Measurements from ENCODE around the gene ST6GALNAC1. TPM values are rescaled to one million over a fixed set of nuclear protein-coding genes. Genes with fewer than 3 reads are reported as not detected.
A peak's percentile ranks its signal among the peaks of the same experiment; 100 is the strongest.

ST6GALNAC1 gene
- total RNA-seq, 5 donors from 2014 or later (not counting 1 experiment from before 2014, with no cell fraction given): 2.6 to 20.5 (median 6.6) TPM

GRCh38 chr17:76635659-76636360 is 7.7 kb downstream of the ST6GALNAC1 start:
- Histone ChIP-seq H3K4me3 (ENCODE audit: control insufficient read depth in 1 of 2, extremely low read depth in 1 of 2, low read length in 1 of 2) (no peak overlapping the region), H3K9me3 (no peaks in the 10 kb centered on the region), H3K36me3 (ENCODE audit: control insufficient read depth in 2 of 2, extremely low read depth in 1 of 2, insufficient read depth in 1 of 2, low read length in 1 of 2) (no peaks in the 10 kb centered on the region), H3K27me3 (replicated peaks in 1 of 2; ENCODE audit: control insufficient read depth in 2 of 2, extremely low read depth in 1 of 2, insufficient read depth in 2 of 2, low read length in 1 of 2) (peaks cover 0 to 6% of the 10 kb centered on the region in 2 experiments), H3K27ac (ENCODE audit: low read length) (no peak overlapping the region), H3K4me1 (ENCODE audit: control insufficient read depth in 1 of 2, extremely low read depth in 1 of 2, insufficient read depth in 2 of 2, low read length in 2 of 2) (no peaks in the 10 kb centered on the region)
- Mint-ChIP-seq H3K9me3 (no peaks in the 10 kb centered on the region), H3K36me3 (no peaks in the 10 kb centered on the region), H3K4me3 (no peak overlapping the region), H3K27ac (no peak overlapping the region), H3K27me3 (peaks cover 0 to 2% of the 10 kb centered on the region in 2 donors), H3K4me1 (peaks cover 9% of the 10 kb centered on the region in 3 donors)
- ChIA-PET CTCF (interaction anchor here in 1 of 2 donors (0.6 kb wide), 1 partner anchor 384 kb away, joined by 4 read pairs; no protein-coding TSS in a partner anchor), POLR2A (no interaction called here)
- DNase-seq (no peak), ATAC-seq (replicated peaks in 1 of 4) (no peak)
- no CpG with 5 or more reads among the region's 8 CpGs for WGBS (ENCODE audit: insufficient coverage)

GRCh38 chr17:76635039-76635438 is 8.5 kb downstream of the ST6GALNAC1 start:
- DNase-seq (no peak), ATAC-seq (replicated peaks in 1 of 4) (no peak)
- Histone ChIP-seq H3K27ac (ENCODE audit: low read length) (no peak overlapping the region), H3K9me3 (no peaks in the 10 kb centered on the region), H3K27me3 (replicated peaks in 1 of 2; ENCODE audit: control insufficient read depth in 2 of 2, extremely low read depth in 1 of 2, insufficient read depth in 2 of 2, low read length in 1 of 2) (peaks cover 0 to 6% of the 10 kb centered on the region in 2 experiments), H3K4me1 (ENCODE audit: control insufficient read depth in 1 of 2, extremely low read depth in 1 of 2, insufficient read depth in 2 of 2, low read length in 2 of 2) (no peaks in the 10 kb centered on the region), H3K36me3 (ENCODE audit: control insufficient read depth in 2 of 2, extremely low read depth in 1 of 2, insufficient read depth in 1 of 2, low read length in 1 of 2) (no peaks in the 10 kb centered on the region), H3K4me3 (ENCODE audit: control insufficient read depth in 1 of 2, extremely low read depth in 1 of 2, low read length in 1 of 2) (no peak overlapping the region)
- Mint-ChIP-seq H3K4me3 (no peak overlapping the region), H3K4me1 (peaks cover 1 to 9% (median 3%) of the 10 kb centered on the region in 3 donors), H3K27ac (no peak overlapping the region), H3K36me3 (no peaks in the 10 kb centered on the region), H3K9me3 (no peaks in the 10 kb centered on the region), H3K27me3 (peaks cover 0 to 2% of the 10 kb centered on the region in 2 donors)
- ChIA-PET POLR2A (no interaction called here), CTCF (interaction anchor here in 1 of 2 donors (0.7 kb wide), 1 partner anchor 227 kb away, joined by 6 read pairs; no protein-coding TSS in a partner anchor)
- WGBS (ENCODE audit: insufficient coverage): 84% methylated on average over 3 of the region's 5 CpGs

- H3K4me1 Mint-ChIP-seq: peaks cover 0 to 9% (median under 1%) of the 10 kb centered on the region in 3 donors
- POLR2A ChIA-PET: interaction anchor here in 1 of 2 donors (0.7 kb wide), 1 partner anchor 343 kb away, joined by 3 read pairs; no protein-coding TSS in a partner anchor
- Histone ChIP-seq H3K4me1 (ENCODE audit: control insufficient read depth in 1 of 2, extremely low read depth in 1 of 2, insufficient read depth in 2 of 2, low read length in 2 of 2) (no peaks in the 10 kb centered on the region), H3K9me3 (no peaks in the 10 kb centered on the region), H3K27ac (ENCODE audit: low read length) (no peak overlapping the region), H3K27me3 (replicated peaks in 1 of 2; ENCODE audit: control insufficient read depth in 2 of 2, extremely low read depth in 1 of 2, insufficient read depth in 2 of 2, low read length in 1 of 2) (peaks cover 0 to 6% of the 10 kb centered on the region in 2 experiments), H3K4me3 (ENCODE audit: control insufficient read depth in 1 of 2, extremely low read depth in 1 of 2, low read length in 1 of 2) (no peak overlapping the region), H3K36me3 (ENCODE audit: control insufficient read depth in 2 of 2, extremely low read depth in 1 of 2, insufficient read depth in 1 of 2, low read length in 1 of 2) (no peaks in the 10 kb centered on the region)
- no peaks in the 10 kb centered on the region for H3K36me3 Mint-ChIP-seq
- CTCF ChIA-PET: no interaction called here
- no peak overlapping the region for H3K27ac Mint-ChIP-seq
- ATAC-seq (replicated peaks in 1 of 4) (no peak), DNase-seq (no peak)
- H3K27me3 Mint-ChIP-seq: peaks cover 0 to 2% of the 10 kb centered on the region in 2 donors
- H3K4me3 Mint-ChIP-seq: no peak overlapping the region
- H3K9me3 Mint-ChIP-seq: no peaks in the 10 kb centered on the region
- 90% methylated on average over 2 of the region's 14 CpGs for WGBS (ENCODE audit: insufficient coverage)
Measured at GRCh38 chr17:76633628-76634328, 9.8 kb downstream of the ST6GALNAC1 start.

- POLR2A ChIA-PET: interaction anchor here in 1 of 2 donors (0.6 kb wide), 1 partner anchor 12 kb away, joined by 3 read pairs; no protein-coding TSS in a partner anchor
- H3K4me1 ChIP-seq (ENCODE audit: control insufficient read depth in 1 of 2, extremely low read depth in 1 of 2, insufficient read depth in 2 of 2, low read length in 2 of 2): no peaks in the 10 kb centered on the region
- H3K27me3 ChIP-seq (replicated peaks in 1 of 2; ENCODE audit: control insufficient read depth in 2 of 2, extremely low read depth in 1 of 2, insufficient read depth in 2 of 2, low read length in 1 of 2): peaks cover 0 to 5% of the 10 kb centered on the region in 2 experiments
- Mint-ChIP-seq H3K4me1 (peaks cover 0 to 9% (median 0%) of the 10 kb centered on the region in 3 donors), H3K9me3 (no peaks in the 10 kb centered on the region), H3K27ac (peak overlapping the region; percentile 5 to 43), H3K36me3 (no peaks in the 10 kb centered on the region), H3K4me3 (no peak overlapping the region), H3K27me3 (peaks cover 0 to 2% of the 10 kb centered on the region in 2 donors)
- H3K9me3 ChIP-seq: no peaks in the 10 kb centered on the region
- CTCF ChIA-PET: no interaction called here
- peak in 1 of 4 experiments; percentile 94 for ATAC-seq (replicated peaks in 1 of 4)
- no peak overlapping the region for H3K4me3 ChIP-seq (ENCODE audit: control insufficient read depth in 1 of 2, extremely low read depth in 1 of 2, low read length in 1 of 2)
- 46% methylated on average over 2 of the region's 10 CpGs for WGBS (ENCODE audit: insufficient coverage)
- no peaks in the 10 kb centered on the region for H3K36me3 ChIP-seq (ENCODE audit: control insufficient read depth in 2 of 2, extremely low read depth in 1 of 2, insufficient read depth in 1 of 2, low read length in 1 of 2)
- H3K27ac ChIP-seq (ENCODE audit: low read length): no peak overlapping the region
- DNase-seq: peak in 6 of 35 experiments; percentile 8 to 25 (median 12)
Measured at GRCh38 chr17:76631821-76632565, 11.6 kb downstream of the ST6GALNAC1 start.

GRCh38 chr17:76630151-76630550 is 13.4 kb downstream of the ST6GALNAC1 start:
- Mint-ChIP-seq H3K4me3 (no peak overlapping the region), H3K27me3 (peaks cover 0 to 2% of the 10 kb centered on the region in 2 donors), H3K27ac (peak overlapping the region in 1 of 2 donors; percentile 44), H3K36me3 (no peaks in the 10 kb centered on the region), H3K4me1 (peaks cover 0 to 9% (median 0%) of the 10 kb centered on the region in 3 donors), H3K9me3 (no peaks in the 10 kb centered on the region)
- no peak overlapping the region for H3K27ac ChIP-seq (ENCODE audit: low read length)
- DNase-seq (no peak), ATAC-seq (replicated peaks in 1 of 4) (no peak)
- CTCF ChIA-PET: no interaction called here
- H3K4me1 ChIP-seq (ENCODE audit: control insufficient read depth in 1 of 2, extremely low read depth in 1 of 2, insufficient read depth in 2 of 2, low read length in 2 of 2): no peaks in the 10 kb centered on the region
- peaks cover 0 to 3% of the 10 kb centered on the region in 2 donors for H3K36me3 ChIP-seq (ENCODE audit: control insufficient read depth in 2 of 2, extremely low read depth in 1 of 2, insufficient read depth in 1 of 2, low read length in 1 of 2)
- H3K9me3 ChIP-seq: no peaks in the 10 kb centered on the region
- 91% methylated on average over 5 of the region's 6 CpGs for WGBS (ENCODE audit: insufficient coverage)
- no peak overlapping the region for H3K4me3 ChIP-seq (ENCODE audit: control insufficient read depth in 1 of 2, extremely low read depth in 1 of 2, low read length in 1 of 2)
- POLR2A ChIA-PET: interaction anchor here in 1 of 2 donors (0.6 kb wide), 1 partner anchor 33 kb away, joined by 6 read pairs; no protein-coding TSS in a partner anchor
- peaks cover 0 to 8% of the 10 kb centered on the region in 2 experiments for H3K27me3 ChIP-seq (replicated peaks in 1 of 2; ENCODE audit: control insufficient read depth in 2 of 2, extremely low read depth in 1 of 2, insufficient read depth in 2 of 2, low read length in 1 of 2)

- POLR2A ChIA-PET: no interaction called here
- Mint-ChIP-seq H3K4me1 (peaks cover 5 to 16% (median 5%) of the 10 kb centered on the region in 3 donors), H3K4me3 (no peak overlapping the region), H3K27me3 (peaks cover 0 to 4% of the 10 kb centered on the region in 2 donors), H3K9me3 (no peaks in the 10 kb centered on the region), H3K27ac (no peak overlapping the region), H3K36me3 (no peaks in the 10 kb centered on the region)
- Histone ChIP-seq H3K27me3 (replicated peaks in 1 of 2; ENCODE audit: control insufficient read depth in 2 of 2, extremely low read depth in 1 of 2, insufficient read depth in 2 of 2, low read length in 1 of 2) (peaks cover 0 to 8% of the 10 kb centered on the region in 2 experiments), H3K9me3 (no peaks in the 10 kb centered on the region), H3K36me3 (ENCODE audit: control insufficient read depth in 2 of 2, extremely low read depth in 1 of 2, insufficient read depth in 1 of 2, low read length in 1 of 2) (peaks cover 0 to 3% of the 10 kb centered on the region in 2 donors), H3K4me1 (ENCODE audit: control insufficient read depth in 1 of 2, extremely low read depth in 1 of 2, insufficient read depth in 2 of 2, low read length in 2 of 2) (peaks cover 0 to 3% of the 10 kb centered on the region in 2 experiments), H3K27ac (ENCODE audit: low read length) (no peak overlapping the region), H3K4me3 (ENCODE audit: control insufficient read depth in 1 of 2, extremely low read depth in 1 of 2, low read length in 1 of 2) (no peak overlapping the region)
- DNase-seq (no peak), ATAC-seq (replicated peaks in 1 of 4) (no peak)
- WGBS (ENCODE audit: insufficient coverage): 40% methylated on average over 1 of the region's 13 CpGs
- CTCF ChIA-PET: no interaction called here
Measured at GRCh38 chr17:76627510-76627909, 16.0 kb downstream of the ST6GALNAC1 start.

Data from T-cell (primary cell).